ENCODE results near the gene ACTR1A. TPM values are rescaled to one million over a fixed set of nuclear protein-coding genes. Genes with fewer than 3 reads are reported as not detected.
"Not testable (repeated sequence)": the region's sequence is repeated elsewhere in the genome, so short reads cannot be mapped to it uniquely, and the experiment has no call there.

Gene ACTR1A
- total and polyA plus RNA-seq, 4 experiments from 2014 or later = 54.9 to 72.3 (median 65.0) TPM

GRCh38 chr10:102501201-102502028 is 1.1 kb downstream of the ACTR1A start:
- no peak overlapping the region for H3K4me3 Mint-ChIP-seq
- Histone ChIP-seq H3K27me3 (ENCODE audit: insufficient read depth, low read length) (no peaks in the 10 kb centered on the region), H3K27ac (ENCODE audit: low read depth, low read length) (peak overlapping the region; percentile 91), H3K9me3 (ENCODE audit: control insufficient read depth in 1 of 2, low read length in 2 of 2) (no peaks in the 10 kb centered on the region), H3K4me3 (ENCODE audit: low read length in 2 of 2) (peak overlapping the region; percentile 97 to 99), H3K4me1 (ENCODE audit: insufficient read depth, low read length) (peaks cover 55% of the 10 kb centered on the region), H3K36me3 (ENCODE audit: insufficient read depth, low read length) (no peaks in the 10 kb centered on the region)
- intact Hi-C loops (cut with micrococcal nuclease) = loop anchor here (1.0 to 5.0 kb wide), 12 partner anchors 40 to 1416 kb away; partner anchors contain the start of genes ARL3, ARMH3, FBXL15 and NOLC1
- ChIA-PET CTCF (ENCODE audit: partially characterized antibody) (interaction anchor here (0.8 to 5.7 kb wide), 6 partner anchors 23 to 116 kb away, joined by 3 to 64 read pairs (median 8); partner anchors contain the start of gene C10orf95), POLR2A (ENCODE audit: partially characterized antibody) (interaction anchor here (1.1 to 5.7 kb wide), 6 partner anchors 50 to 272 kb away, joined by 3 to 54 read pairs (median 24); partner anchors contain the start of genes C10orf95, CUEDC2, FBXL15 and TRIM8)
- peaks cover 0 to 15% of the 10 kb centered on the region in 2 donors for H3K36me3 Mint-ChIP-seq
- H3K27ac Mint-ChIP-seq = no peak overlapping the region
- H3K4me1 Mint-ChIP-seq = peaks cover 19 to 45% (median 33%) of the 10 kb centered on the region in 4 donors
- DNase-seq = no peak
- no peaks in the 10 kb centered on the region for H3K9me3 Mint-ChIP-seq
- no peaks in the 10 kb centered on the region for H3K27me3 Mint-ChIP-seq

DNA sequence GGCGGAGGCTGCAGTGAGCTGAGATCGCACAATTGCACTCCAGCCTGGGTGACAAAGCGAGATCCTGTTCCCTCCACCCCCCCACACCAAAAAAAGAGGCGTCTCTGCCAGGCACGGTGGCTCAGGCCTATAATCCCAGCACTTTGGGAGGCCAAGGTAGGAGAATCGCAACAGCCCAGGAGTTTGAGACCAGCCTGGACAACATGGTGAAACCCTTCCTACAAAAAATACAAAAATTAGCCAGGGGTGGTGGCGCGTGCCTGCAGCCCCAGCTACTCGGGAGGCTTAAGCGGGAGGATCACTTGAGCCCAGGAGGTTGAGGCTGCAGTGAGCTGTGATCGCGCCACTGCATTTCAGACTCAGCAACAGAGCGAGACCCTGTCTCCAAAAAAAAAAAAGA is 1.8 kb downstream of the ACTR1A start:
- not testable (repeated sequence) for H3K27me3 ChIP-seq (ENCODE audit: insufficient read depth, low read length); H3K9me3 ChIP-seq (ENCODE audit: control insufficient read depth in 1 of 2, low read length in 2 of 2); H3K27ac Mint-ChIP-seq; DNase-seq; H3K4me3 ChIP-seq (ENCODE audit: low read length in 2 of 2); H3K9me3 Mint-ChIP-seq; H3K27me3 Mint-ChIP-seq; H3K27ac ChIP-seq (ENCODE audit: low read depth, low read length); H3K36me3 ChIP-seq (ENCODE audit: insufficient read depth, low read length)
- peaks cover 49% of the 10 kb centered on the region for H3K4me1 ChIP-seq (ENCODE audit: insufficient read depth, low read length)
- peaks cover 19 to 38% (median 32%) of the 10 kb centered on the region in 4 donors for H3K4me1 Mint-ChIP-seq
- ChIA-PET POLR2A (ENCODE audit: partially characterized antibody) (interaction anchor here (1.1 to 5.7 kb wide), 6 partner anchors 50 to 271 kb away, joined by 3 to 54 read pairs (median 24); partner anchors contain the start of genes C10orf95, CUEDC2, FBXL15 and TRIM8), CTCF (ENCODE audit: partially characterized antibody) (interaction anchor here (0.8 to 5.7 kb wide), 6 partner anchors 22 to 116 kb away, joined by 3 to 64 read pairs (median 8); partner anchors contain the start of gene C10orf95)
- peaks cover 0 to 11% of the 10 kb centered on the region in 2 donors for H3K36me3 Mint-ChIP-seq
- peak overlapping the region in 1 of 8 donors; percentile 39 for H3K4me3 Mint-ChIP-seq
- intact Hi-C loops (cut with micrococcal nuclease) = loop anchor here (5.0 kb wide), 2 partner anchors 867 to 1417 kb away; partner anchors contain the start of genes STN1 and TAF5

DNA sequence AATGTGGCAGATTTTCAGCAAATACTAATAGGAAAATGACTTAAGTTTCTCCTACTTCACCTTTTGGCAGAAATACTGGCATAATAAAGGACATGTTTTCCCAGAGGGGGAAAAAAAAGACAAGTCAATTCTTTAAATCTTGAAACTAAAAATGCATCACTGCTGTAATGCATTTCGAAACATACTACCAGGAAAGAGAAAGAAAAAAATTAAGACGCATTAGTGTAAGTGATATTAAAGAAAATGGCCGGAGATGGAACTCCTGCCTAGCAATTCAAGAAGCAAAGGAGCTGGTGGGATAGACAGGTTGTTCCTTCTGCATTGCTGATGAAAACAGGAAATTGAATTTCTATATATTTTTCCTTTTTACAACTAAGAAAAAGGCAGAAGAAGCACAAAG is 3.2 kb downstream of the ACTR1A start:
- no peaks in the 10 kb centered on the region for H3K36me3 ChIP-seq (ENCODE audit: insufficient read depth, low read length)
- no peaks in the 10 kb centered on the region for H3K9me3 ChIP-seq (ENCODE audit: control insufficient read depth in 1 of 2, low read length in 2 of 2)
- ChIA-PET CTCF (ENCODE audit: partially characterized antibody) (interaction anchor here (0.7 to 1.3 kb wide), 3 partner anchors 15 to 100 kb away, joined by 3 read pairs; no protein-coding TSS in a partner anchor), POLR2A (ENCODE audit: partially characterized antibody) (interaction anchor here (1.3 to 1.5 kb wide), 2 partner anchors 9 to 79 kb away, joined by 6 read pairs; partner anchors contain the start of gene FBXL15)
- no peak overlapping the region for H3K4me3 ChIP-seq (ENCODE audit: low read length in 2 of 2)
- no peaks in the 10 kb centered on the region for H3K9me3 Mint-ChIP-seq
- H3K27me3 ChIP-seq (ENCODE audit: insufficient read depth, low read length) = no peaks in the 10 kb centered on the region
- no peaks in the 10 kb centered on the region for H3K27me3 Mint-ChIP-seq
- peak overlapping the region in 1 of 8 donors; percentile 61 for H3K4me3 Mint-ChIP-seq
- intact Hi-C loops (cut with micrococcal nuclease) = no loop called here
- H3K4me1 ChIP-seq (ENCODE audit: insufficient read depth, low read length) = peaks cover 39% of the 10 kb centered on the region
- H3K27ac Mint-ChIP-seq = peak overlapping the region in 1 of 7 donors; percentile 59
- peaks cover 13 to 29% (median 22%) of the 10 kb centered on the region in 4 donors for H3K4me1 Mint-ChIP-seq
- H3K27ac ChIP-seq (ENCODE audit: low read depth, low read length) = no peak overlapping the region
- peaks cover 0 to 6% of the 10 kb centered on the region in 2 donors for H3K36me3 Mint-ChIP-seq
- no peak for DNase-seq

GRCh38 chr10:102497545-102497944 is 5.0 kb downstream of the ACTR1A start:
- H3K4me3 ChIP-seq (ENCODE audit: low read length in 2 of 2) = no peak overlapping the region
- intact Hi-C loops (cut with micrococcal nuclease) = no loop called here
- no peak for DNase-seq
- ChIA-PET POLR2A (ENCODE audit: partially characterized antibody) (interaction anchor here (1.0 to 1.5 kb wide), 2 partner anchors 9 to 77 kb away, joined by 3 to 6 read pairs; partner anchors contain the start of gene FBXL15), CTCF (ENCODE audit: partially characterized antibody) (interaction anchor here (1.0 to 2.1 kb wide), 4 partner anchors 10 to 268 kb away, joined by 4 to 7 read pairs (median 5); no protein-coding TSS in a partner anchor)
- peaks cover 31% of the 10 kb centered on the region for H3K4me1 ChIP-seq (ENCODE audit: insufficient read depth, low read length)
- no peaks in the 10 kb centered on the region for H3K27me3 ChIP-seq (ENCODE audit: insufficient read depth, low read length)
- H3K27ac ChIP-seq (ENCODE audit: low read depth, low read length) = no peak overlapping the region
- Mint-ChIP-seq H3K27me3 (no peaks in the 10 kb centered on the region), H3K36me3 (peaks cover 0 to 13% of the 10 kb centered on the region in 2 donors), H3K9me3 (no peaks in the 10 kb centered on the region), H3K27ac (peak overlapping the region in 1 of 7 donors; percentile 18), H3K4me3 (no peak overlapping the region), H3K4me1 (peaks cover 21 to 47% (median 29%) of the 10 kb centered on the region in 4 donors)
- peaks cover 5% of the 10 kb centered on the region for H3K36me3 ChIP-seq (ENCODE audit: insufficient read depth, low read length)
- no peaks in the 10 kb centered on the region for H3K9me3 ChIP-seq (ENCODE audit: control insufficient read depth in 1 of 2, low read length in 2 of 2)

- Histone ChIP-seq H3K27ac (ENCODE audit: low read depth, low read length) (no peak overlapping the region), H3K36me3 (ENCODE audit: insufficient read depth, low read length) (peaks cover 16% of the 10 kb centered on the region), H3K4me1 (ENCODE audit: insufficient read depth, low read length) (peaks cover 12% of the 10 kb centered on the region), H3K4me3 (ENCODE audit: low read length in 2 of 2) (no peak overlapping the region), H3K9me3 (ENCODE audit: control insufficient read depth in 1 of 2, low read length in 2 of 2) (no peaks in the 10 kb centered on the region), H3K27me3 (ENCODE audit: insufficient read depth, low read length) (no peaks in the 10 kb centered on the region)
- intact Hi-C loops (cut with micrococcal nuclease) = no loop called here
- Mint-ChIP-seq H3K27ac (no peak overlapping the region), H3K4me3 (no peak overlapping the region), H3K4me1 (peaks cover 18 to 39% (median 24%) of the 10 kb centered on the region in 4 donors), H3K27me3 (no peaks in the 10 kb centered on the region), H3K36me3 (peaks cover 3 to 36% of the 10 kb centered on the region in 2 donors), H3K9me3 (no peaks in the 10 kb centered on the region)
- no peak for DNase-seq
- POLR2A ChIA-PET (ENCODE audit: partially characterized antibody) = no interaction called here
- CTCF ChIA-PET (ENCODE audit: partially characterized antibody) = no interaction called here
Measured at GRCh38 chr10:102493771-102494170, 8.7 kb downstream of the ACTR1A start.

GRCh38 chr10:102492983-102493382 is 9.5 kb downstream of the ACTR1A start:
- peaks cover 4% of the 10 kb centered on the region for H3K4me1 ChIP-seq (ENCODE audit: insufficient read depth, low read length)
- H3K27ac ChIP-seq (ENCODE audit: low read depth, low read length) = no peak overlapping the region
- H3K4me3 Mint-ChIP-seq = no peak overlapping the region
- no peak overlapping the region for H3K4me3 ChIP-seq (ENCODE audit: low read length in 2 of 2)
- no peaks in the 10 kb centered on the region for H3K9me3 Mint-ChIP-seq
- H3K27ac Mint-ChIP-seq = peak overlapping the region in 3 of 7 donors; percentile 44 to 60 (median 57)
- CTCF ChIA-PET (ENCODE audit: partially characterized antibody) = no interaction called here
- peaks cover 24% of the 10 kb centered on the region for H3K36me3 ChIP-seq (ENCODE audit: insufficient read depth, low read length)
- POLR2A ChIA-PET (ENCODE audit: partially characterized antibody) = no interaction called here
- intact Hi-C loops (cut with micrococcal nuclease) = no loop called here
- no peaks in the 10 kb centered on the region for H3K9me3 ChIP-seq (ENCODE audit: control insufficient read depth in 1 of 2, low read length in 2 of 2)
- peaks cover 15 to 33% (median 21%) of the 10 kb centered on the region in 4 donors for H3K4me1 Mint-ChIP-seq
- H3K27me3 ChIP-seq (ENCODE audit: insufficient read depth, low read length) = no peaks in the 10 kb centered on the region
- no peak for DNase-seq
- no peaks in the 10 kb centered on the region for H3K27me3 Mint-ChIP-seq
- peaks cover 4 to 38% of the 10 kb centered on the region in 2 donors for H3K36me3 Mint-ChIP-seq
